PC-9 (cell line): ENCODE data around the gene DGKG. TPM values are rescaled to one million over a fixed set of nuclear protein-coding genes. Genes with fewer than 3 reads are reported as not detected.

ENCODE experiments used
- BruUV-seq: library from RNA; stranded (reverse); fragments of 400-500 nt; replicated peaks from 2 replicates; lab custom pipeline; 2021; lab: Mats Ljungman, UMichigan
- CTCF ChIA-PET: fragments of 300-600 bp; sonication (Branson Sonifier 250); formaldehyde crosslinking; loops from one replicate; lab custom pipeline; 2022; ENCODE audit warnings: antibody characterized with exemption; lab: Charles Lee
- POLR2A ChIA-PET: fragments of 300-600 bp; sonication (Branson Sonifier 250); formaldehyde crosslinking; loops from one replicate; lab custom pipeline; 2022; ENCODE audit warnings: antibody characterized with exemption; ENCODE audit not compliant: unreplicated experiment; lab: Charles Lee
- DNase-seq, 2 experiments: peaks; one replicate each; pipeline versions ENCODE4 v3.0.0 to v3.0.0-alpha.2; 2015 to 2022; ENCODE audit warnings: mixed read lengths in 1 of 2
- H2AFZ ChIP-seq: fragments of 200-600 bp; sonication (generic); 2 replicates; pipeline ENCODE4 v1.8.1; 2017; ENCODE audit warnings: antibody characterized with exemption
- H3F3A ChIP-seq: fragments of 200-600 bp; sonication (generic); 2 replicates; pipeline ENCODE4 v1.8.1; 2017; ENCODE audit warnings: antibody characterized with exemption, mild to moderate bottlenecking, low read depth; ENCODE audit not compliant: insufficient read depth
- H3K27ac ChIP-seq: fragments of 200-600 bp; sonication (generic); 2 replicates; pipeline ENCODE4 v1.6.1; 2016; ENCODE audit warnings: mixed run types
- H3K27me3 ChIP-seq: fragments of 200-600 bp; sonication (generic); 2 replicates; pipeline ENCODE4 v1.6.1; 2016; ENCODE audit warnings: low read depth, mixed run types; ENCODE audit not compliant: insufficient read depth
- H3K36me3 ChIP-seq: fragments of 200-600 bp; sonication (generic); 2 replicates; pipeline ENCODE4 v1.6.1; 2016; ENCODE audit warnings: low read depth, mixed run types
- H3K4me1 ChIP-seq: fragments of 200-600 bp; sonication (generic); replicated peaks from 2 replicates; pipeline ENCODE4 v1.6.1; 2016; ENCODE audit warnings: mixed run types; ENCODE audit not compliant: insufficient read depth
- H3K4me2 ChIP-seq: fragments of 200-600 bp; sonication (generic); 2 replicates; pipeline ENCODE4 v1.6.1; 2017; ENCODE audit warnings: mixed run types
- H3K4me3 ChIP-seq: fragments of 200-600 bp; sonication (generic); 2 replicates; pipeline ENCODE4 v1.6.1; 2016; ENCODE audit warnings: mixed run types
- H3K79me2 ChIP-seq: fragments of 200-600 bp; sonication (generic); 2 replicates; pipeline ENCODE4 v1.6.1; 2017; ENCODE audit warnings: low read depth, mixed run types
- H3K9me2 ChIP-seq: fragments of 200-600 bp; sonication (generic); 2 replicates; pipeline ENCODE4 v1.8.1; 2017; ENCODE audit warnings: mild to moderate bottlenecking; ENCODE audit not compliant: insufficient read depth
- H3K9me3 ChIP-seq: fragments of 200-600 bp; sonication (generic); 2 replicates; pipeline ENCODE4 v1.8.1; 2016; ENCODE audit warnings: low read depth; ENCODE audit not compliant: insufficient read depth
- H4K20me1 ChIP-seq: fragments of 200-600 bp; sonication (generic); 2 replicates; pipeline ENCODE4 v1.8.1; 2017; ENCODE audit not compliant: insufficient read depth
- CTCF ChIP-seq: fragments of 200-600 bp; sonication (generic); conservative IDR thresholded peaks from 2 replicates; pipeline ENCODE4 v1.6.1; 2017; ENCODE audit warnings: mixed run types, antibody characterized with exemption, mild to moderate bottlenecking, moderate library complexity
- EZH2 ChIP-seq: fragments of 200-600 bp; sonication (generic); IDR thresholded peaks from 2 replicates; pipeline ENCODE4 v1.8.0; 2017; ENCODE audit warnings: antibody characterized with exemption, low read depth
- intact Hi-C: fragments of 100-400 bp; cut with micrococcal nuclease; formaldehyde crosslinking; loops from one replicate; pipeline ENCODE4 v1.10.0; 2022; ENCODE audit not compliant: unreplicated experiment
- total RNA-seq: library from RNA; stranded (reverse); gene quantifications from 2 replicates; pipeline ENCODE4 v1.2.3, GENCODE V29; 2021

DGKG gene
- total RNA-seq, 1 experiment from 2014 or later: 20.0 TPM

- no peaks in the 10 kb centered on the region for H3K9me3 ChIP-seq
- no peaks in the 10 kb centered on the region; the same call in 1 of the 2 replicates for H4K20me1 ChIP-seq
- POLR2A ChIA-PET: no interaction called here
- H3F3A ChIP-seq: no peaks in the 10 kb centered on the region
- H3K36me3 ChIP-seq: no peaks in the 10 kb centered on the region
- DNase-seq: no peak
- H3K4me2 ChIP-seq: no peak overlapping the region
- intact Hi-C loops: no loop called here
- no peak overlapping the region for H3K4me3 ChIP-seq
- peaks cover 93% of the 10 kb centered on the region for H3K27me3 ChIP-seq
- CTCF ChIA-PET: no interaction called here
- no peak for TF ChIP-seq EZH2
- no peak for TF ChIP-seq CTCF
- H3K79me2 ChIP-seq: no peaks in the 10 kb centered on the region
- no peak overlapping the region for H2AFZ ChIP-seq
- BruUV-seq: no TSS peak
- H3K4me1 ChIP-seq: no peaks in the 10 kb centered on the region
- H3K27ac ChIP-seq: no peak overlapping the region
- no peaks in the 10 kb centered on the region for H3K9me2 ChIP-seq
These were observed 41.0 kb downstream of the DGKG start for GRCh38 chr3:186320862-186321568.

DNA sequence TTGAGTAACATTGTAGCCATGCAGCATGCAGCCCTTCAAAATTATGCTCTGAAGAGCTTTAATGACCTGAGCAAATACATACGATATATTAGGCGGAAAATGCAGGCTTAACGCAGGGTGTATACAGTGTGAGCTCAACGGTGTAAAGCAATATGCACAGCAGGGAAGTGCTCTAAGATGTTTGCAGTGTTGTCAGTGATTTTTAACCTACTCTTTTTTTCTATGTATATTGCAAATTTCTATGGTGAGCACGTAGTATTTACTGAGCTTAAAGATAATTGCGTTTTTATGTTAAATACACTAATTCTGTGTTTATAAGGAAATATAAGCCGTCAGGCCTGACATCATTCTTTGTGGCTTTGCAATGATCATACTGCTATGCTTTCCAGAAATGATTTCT is 42.1 kb downstream of the DGKG start:
- Histone ChIP-seq H4K20me1 (no peaks in the 10 kb centered on the region; the same call in 1 of the 2 replicates), H3K27ac (no peak overlapping the region), H3K36me3 (no peaks in the 10 kb centered on the region), H3F3A (no peaks in the 10 kb centered on the region), H2AFZ (no peak overlapping the region), H3K4me3 (no peak overlapping the region), H3K4me1 (no peaks in the 10 kb centered on the region), H3K9me3 (no peaks in the 10 kb centered on the region), H3K79me2 (no peaks in the 10 kb centered on the region), H3K9me2 (no peaks in the 10 kb centered on the region), H3K27me3 (peaks cover 96% of the 10 kb centered on the region), H3K4me2 (no peak overlapping the region)
- no peak for DNase-seq
- BruUV-seq: no TSS peak
- CTCF ChIA-PET: no interaction called here
- no peak for TF ChIP-seq EZH2
- no peak for TF ChIP-seq CTCF
- POLR2A ChIA-PET: no interaction called here
- intact Hi-C loops: no loop called here

- ChIA-PET POLR2A (interaction anchor here (0.5 kb wide), 1 partner anchor 20 kb away, joined by 4 read pairs; no protein-coding TSS in a partner anchor), CTCF (no interaction called here)
- Histone ChIP-seq H3K9me3 (no peaks in the 10 kb centered on the region), H4K20me1 (no peaks in the 10 kb centered on the region), H3K4me1 (no peaks in the 10 kb centered on the region), H2AFZ (no peak overlapping the region), H3K9me2 (no peaks in the 10 kb centered on the region), H3K27me3 (peaks cover 98% of the 10 kb centered on the region), H3K36me3 (no peaks in the 10 kb centered on the region), H3K4me2 (no peak overlapping the region), H3K27ac (no peak overlapping the region), H3K4me3 (no peak overlapping the region), H3F3A (no peaks in the 10 kb centered on the region), H3K79me2 (no peaks in the 10 kb centered on the region)
- TF ChIP-seq CTCF (no peak), EZH2 (no peak)
- no TSS peak for BruUV-seq
- no peak for DNase-seq
- intact Hi-C loops: no loop called here
These were observed 43.9 kb downstream of the DGKG start for GRCh38 chr3:186318135-186318534.
